Endometrial microvascular endothelial cells (primary cell): Measurements from ENCODE around the gene WIPF3. TPM values are rescaled to one million over a fixed set of nuclear protein-coding genes. Genes with fewer than 3 reads are reported as not detected.
"Not testable (repeated sequence)": the region's sequence is repeated elsewhere in the genome, so short reads cannot be mapped to it uniquely, and the experiment has no call there.

Experiments
- in situ Hi-C: cut with HindIII; loops from 2 replicates; pipeline ENCODE4 v1.10.0; 2017; ENCODE audit warnings: low sequenced_read_pairs, low pct_unique_long_range_greater_than_20kb; ENCODE audit errors: inconsistent ontology term
- total RNA-seq: library from RNA; depleted of rRNA; stranded (reverse); fragments of >200 nt; gene quantifications from one replicate; pipeline ENCODE4 v1.2.3, GENCODE V29; 2015; ENCODE audit errors: inconsistent ontology term

WIPF3 gene
- total RNA-seq, 1 donor from 2014 or later, result not detected

- in situ Hi-C loops, result no loop called here
Measured at GRCh38 chr7:29958667-29959358, 152.5 kb downstream of the WIPF3 start.

GRCh38 chr7:29961611-29962010, 155.3 kb downstream of the WIPF3 start:
- in situ Hi-C loops, result not testable (repeated sequence)

GRCh38 chr7:29962035-29962434, 155.7 kb downstream of the WIPF3 start:
- in situ Hi-C loops, result no loop called here

GRCh38 chr7:29965030-29965429, 158.7 kb downstream of the WIPF3 start:
- in situ Hi-C loops, result no loop called here

Other genes starting within 250 kb of the WIPF3 start
- gene PRR15, start 242.7 kb upstream of the WIPF3 start, total RNA-seq, result not detected
- gene SCRN1, start 183.3 kb downstream of the WIPF3 start, total RNA-seq, result 91.2 TPM
- 27.2 TPM for gene FKBP14, start 220.2 kb downstream of the WIPF3 start, total RNA-seq
- 7.0 TPM for gene PLEKHA8, start 221.9 kb downstream of the WIPF3 start, total RNA-seq